Measurements from ENCODE around the gene CBX2.

The CBX2 gene

GRCh38 chr17:79796763-79797491 lies 19.0 kb downstream of the CBX2 start, which contains the start of gene CBX8:
Gene CBX8 (minus strand): TSS chr17:79797077. CDS start chr17:79796998, 79 bp downstream.
- H3K27ac Mint-ChIP-seq (ENCODE audit: low read depth), result peak within 1 kb of the TSS; percentile 91
- peaks cover 35% of the 10 kb centered on the region for H3K27me3 Mint-ChIP-seq
- peak; percentile 96 to 98 for DNase-seq (ENCODE audit: low spot score in 2 of 2)
- H3K4me3 Mint-ChIP-seq, result peak within 1 kb of the TSS; percentile 85
- peaks cover 23% of the 10 kb centered on the region for H3K36me3 Mint-ChIP-seq (ENCODE audit: insufficient read depth)
- no peaks in the 10 kb centered on the region for H3K9me3 Mint-ChIP-seq
- ATAC-seq (replicated peaks; ENCODE audit: extremely low read depth, poor library complexity, severe bottlenecking), result peak; percentile 92
- H3K4me1 Mint-ChIP-seq, result peaks cover 34% of the 10 kb centered on the region

- peak; percentile 6 for ATAC-seq (replicated peaks; ENCODE audit: extremely low read depth, poor library complexity, severe bottlenecking)
- Mint-ChIP-seq H3K9me3 (no peaks in the 10 kb centered on the region), H3K4me1 (peaks cover 34% of the 10 kb centered on the region), H3K27ac (ENCODE audit: low read depth) (peak overlapping the region; percentile 91), H3K36me3 (ENCODE audit: insufficient read depth) (peaks cover 22% of the 10 kb centered on the region), H3K4me3 (peak overlapping the region; percentile 85), H3K27me3 (peaks cover 39% of the 10 kb centered on the region)
- DNase-seq (ENCODE audit: low spot score in 2 of 2), result no peak
Observed at GRCh38 chr17:79797492-79798298, 19.7 kb downstream of the CBX2 start.

- Mint-ChIP-seq H3K4me3 (peak overlapping the region; percentile 85), H3K4me1 (peaks cover 34% of the 10 kb centered on the region), H3K9me3 (no peaks in the 10 kb centered on the region), H3K36me3 (ENCODE audit: insufficient read depth) (peaks cover 22% of the 10 kb centered on the region), H3K27me3 (peaks cover 39% of the 10 kb centered on the region), H3K27ac (ENCODE audit: low read depth) (no peak overlapping the region)
- ATAC-seq (replicated peaks; ENCODE audit: extremely low read depth, poor library complexity, severe bottlenecking), result no peak
- no peak for DNase-seq (ENCODE audit: low spot score in 2 of 2)
Observed at GRCh38 chr17:79798299-79799173, 20.6 kb downstream of the CBX2 start.

- Mint-ChIP-seq H3K4me3 (peak overlapping the region; percentile 85), H3K9me3 (no peaks in the 10 kb centered on the region), H3K4me1 (peaks cover 35% of the 10 kb centered on the region), H3K27ac (ENCODE audit: low read depth) (peak overlapping the region; percentile 40), H3K27me3 (peaks cover 42% of the 10 kb centered on the region), H3K36me3 (ENCODE audit: insufficient read depth) (peaks cover 25% of the 10 kb centered on the region)
- no peak for DNase-seq (ENCODE audit: low spot score in 2 of 2)
- no peak for ATAC-seq (replicated peaks; ENCODE audit: extremely low read depth, poor library complexity, severe bottlenecking)
Observed at GRCh38 chr17:79799174-79799537, 21.2 kb downstream of the CBX2 start.

GRCh38 chr17:79799538-79800324 lies 21.8 kb downstream of the CBX2 start:
- H3K4me1 Mint-ChIP-seq, result peaks cover 40% of the 10 kb centered on the region
- DNase-seq (ENCODE audit: low spot score in 2 of 2) (no peak), ATAC-seq (replicated peaks; ENCODE audit: extremely low read depth, poor library complexity, severe bottlenecking) (no peak)
- peaks cover 31% of the 10 kb centered on the region for H3K36me3 Mint-ChIP-seq (ENCODE audit: insufficient read depth)
- H3K27ac Mint-ChIP-seq (ENCODE audit: low read depth), result peak overlapping the region; percentile 94
- H3K4me3 Mint-ChIP-seq, result peak overlapping the region; percentile 85
- no peaks in the 10 kb centered on the region for H3K9me3 Mint-ChIP-seq
- H3K27me3 Mint-ChIP-seq, result peaks cover 48% of the 10 kb centered on the region

- no peaks in the 10 kb centered on the region for H3K9me3 Mint-ChIP-seq
- ATAC-seq (replicated peaks; ENCODE audit: extremely low read depth, poor library complexity, severe bottlenecking) (no peak), DNase-seq (ENCODE audit: low spot score in 2 of 2) (no peak)
- H3K4me3 Mint-ChIP-seq, result peak overlapping the region; percentile 85
- H3K27ac Mint-ChIP-seq (ENCODE audit: low read depth), result peak overlapping the region; percentile 94
- peaks cover 37% of the 10 kb centered on the region for H3K36me3 Mint-ChIP-seq (ENCODE audit: insufficient read depth)
- peaks cover 48% of the 10 kb centered on the region for H3K4me1 Mint-ChIP-seq
- peaks cover 56% of the 10 kb centered on the region for H3K27me3 Mint-ChIP-seq
Observed at GRCh38 chr17:79800325-79801155, 22.6 kb downstream of the CBX2 start.

- Mint-ChIP-seq H3K9me3 (no peaks in the 10 kb centered on the region), H3K4me1 (peaks cover 45% of the 10 kb centered on the region), H3K27me3 (peaks cover 64% of the 10 kb centered on the region), H3K4me3 (no peak overlapping the region), H3K36me3 (ENCODE audit: insufficient read depth) (peaks cover 37% of the 10 kb centered on the region), H3K27ac (ENCODE audit: low read depth) (no peak overlapping the region)
- ATAC-seq (replicated peaks; ENCODE audit: extremely low read depth, poor library complexity, severe bottlenecking), result no peak
- DNase-seq (ENCODE audit: low spot score in 2 of 2), result no peak
Observed at GRCh38 chr17:79801156-79802038, 23.4 kb downstream of the CBX2 start.

GRCh38 chr17:79802039-79802735 lies 24.2 kb downstream of the CBX2 start:
- peaks cover 32% of the 10 kb centered on the region for H3K36me3 Mint-ChIP-seq (ENCODE audit: insufficient read depth)
- no peak for DNase-seq (ENCODE audit: low spot score in 2 of 2)
- no peak overlapping the region for H3K4me3 Mint-ChIP-seq
- H3K4me1 Mint-ChIP-seq, result peaks cover 39% of the 10 kb centered on the region
- no peak overlapping the region for H3K27ac Mint-ChIP-seq (ENCODE audit: low read depth)
- H3K27me3 Mint-ChIP-seq, result peaks cover 72% of the 10 kb centered on the region
- H3K9me3 Mint-ChIP-seq, result no peaks in the 10 kb centered on the region
- no peak for ATAC-seq (replicated peaks; ENCODE audit: extremely low read depth, poor library complexity, severe bottlenecking)

- Mint-ChIP-seq H3K4me3 (no peak overlapping the region), H3K9me3 (no peaks in the 10 kb centered on the region), H3K36me3 (ENCODE audit: insufficient read depth) (peaks cover 31% of the 10 kb centered on the region), H3K27me3 (peaks cover 79% of the 10 kb centered on the region), H3K4me1 (peaks cover 38% of the 10 kb centered on the region), H3K27ac (ENCODE audit: low read depth) (peak overlapping the region; percentile 55)
- DNase-seq (ENCODE audit: low spot score in 2 of 2) (no peak), ATAC-seq (replicated peaks; ENCODE audit: extremely low read depth, poor library complexity, severe bottlenecking) (no peak)
Observed at GRCh38 chr17:79802736-79803420, 24.9 kb downstream of the CBX2 start.

Data from central memory CD8-positive, alpha-beta T cell (primary cell).